K562 (cell line): ENCODE data around the gene AHCYL2. TPM values are rescaled to one million over a fixed set of nuclear protein-coding genes. Genes with fewer than 3 reads are reported as not detected.

Experiments used
- ATAC-seq: fragments of 200-7000 bp; cut with Tn5 transposase; 3 replicates; pipeline ENCODE4 v1.9.1; 2020; ENCODE audit warnings: moderate library complexity
- BruUV-seq: library from RNA; stranded (reverse); fragments of 400-500 nt; replicated peaks from 2 replicates; lab custom pipeline; 2021; lab: Mats Ljungman, UMichigan
- CTCF ChIA-PET: fragments of 300-600 bp; formaldehyde crosslinking; extraction: SDS; loops from one replicate; lab custom pipeline; 2021; ENCODE audit warnings: low intra/inter-chr PET ratio; lab: Yijun Ruan, JAX
- POLR2A ChIA-PET: fragments of 300-600, 350-650 bp; sonication (Branson Sonifier 250); formaldehyde crosslinking; extraction: SDS; loops from one replicate; lab custom pipeline; 2021; ENCODE audit warnings: antibody characterized with exemption, inconsistent platforms; lab: Yijun Ruan, JAX
- DNase-seq, 4 experiments: peaks; one replicate each; pipeline versions ENCODE4 v3.0.0 to v3.0.0-alpha.2; 2011 to 2018; ENCODE audit warnings: low spot score in 3 of 4, mixed read lengths in 3 of 4; ENCODE audit errors: extremely low read depth in 1 of 4
- FAIRE-seq: peaks from 2 replicates; lab custom pipeline; 2011; peaks lifted over from hg19 to GRCh38; lab: Jason Lieb, UNC
- H2AFZ ChIP-seq: 2 replicates; pipeline ENCODE4 v1.6.0; 2011; ENCODE audit warnings: low read depth, low read length, control low read depth, inconsistent platforms
- H3K27ac ChIP-seq: fragments of 200-600 bp; 3 replicates; pipeline ENCODE4 v1.8.0; 2011; ENCODE audit warnings: low read depth, mild to moderate bottlenecking, control low read depth, inconsistent platforms, low read length, moderate library complexity, mixed read lengths; ENCODE audit errors: extremely low read depth
- H3K27me3 ChIP-seq, 2 experiments: fragments of 300-600 bp in 1 of 2; 2 replicates in 1 of 2; 3 replicates in 1 of 2; pipeline versions ENCODE4 v1.6.0 to v1.8.0; 2011; ENCODE audit warnings: inconsistent platforms in 2 of 2, low read length in 2 of 2, mild to moderate bottlenecking in 1 of 2, mixed read lengths in 1 of 2, moderate library complexity in 1 of 2; ENCODE audit not compliant: control insufficient read depth in 2 of 2, insufficient read depth in 2 of 2
- H3K36me3 ChIP-seq: fragments of 300-600 bp; 3 replicates; pipeline ENCODE4 v1.8.0; 2011; ENCODE audit warnings: mild to moderate bottlenecking, low read length, inconsistent platforms; ENCODE audit not compliant: control insufficient read depth, insufficient read depth
- H3K4me1 ChIP-seq, 2 experiments: fragments of 200-600 bp in 1 of 2; replicated peaks in 1 of 2; 2 replicates in 1 of 2; 3 replicates in 1 of 2; pipeline versions ENCODE4 v1.5.1 to v1.8.0; 2011; ENCODE audit warnings: inconsistent platforms in 2 of 2, low read length in 2 of 2, mild to moderate bottlenecking in 1 of 2, mixed read lengths in 1 of 2, moderate library complexity in 1 of 2; ENCODE audit not compliant: control insufficient read depth in 2 of 2, insufficient read depth in 2 of 2
- H3K4me2 ChIP-seq: 2 replicates; pipeline ENCODE4 v1.6.1; 2011; ENCODE audit warnings: low read length, control low read depth, inconsistent platforms, mixed read lengths; ENCODE audit not compliant: insufficient read depth
- H3K4me3 ChIP-seq: fragments of 200-600 bp; sonication (generic), shearing (Covaris generic); 2 replicates; pipeline ENCODE4 v1.5.1; 2016; ENCODE audit warnings: control low read depth, inconsistent platforms
- H3K79me2 ChIP-seq: fragments of 200-600 bp; 3 replicates; pipeline ENCODE4 v1.8.0; 2011; ENCODE audit warnings: low read length, inconsistent platforms; ENCODE audit not compliant: control insufficient read depth, insufficient read depth
- H3K9ac ChIP-seq, 2 experiments: 2 replicates each; pipeline versions ENCODE4 v1.6.0 to v1.6.1; 2011; ENCODE audit warnings: low read depth in 2 of 2, low read length in 2 of 2, control low read depth in 1 of 2, inconsistent platforms in 1 of 2, mild to moderate bottlenecking in 1 of 2, mixed read lengths in 1 of 2; ENCODE audit not compliant: insufficient read depth in 1 of 2
- H3K9me1 ChIP-seq: one replicate; pipeline ENCODE4 v1.6.0; 2011; ENCODE audit warnings: inconsistent platforms, mild to moderate bottlenecking, low read length, moderate library complexity; ENCODE audit not compliant: control insufficient read depth, insufficient read depth
- H3K9me3 ChIP-seq: replicated peaks from 2 replicates; pipeline ENCODE4 v1.5.1; 2011; ENCODE audit warnings: low read depth, low read length, inconsistent platforms; ENCODE audit not compliant: control insufficient read depth, insufficient read depth
- H4K20me1 ChIP-seq: replicated peaks from 2 replicates; pipeline ENCODE4 v1.6.1; 2011; ENCODE audit warnings: low read length, inconsistent platforms, mixed read lengths; ENCODE audit not compliant: control insufficient read depth, insufficient read depth
- BRCA1 ChIP-seq, 2 experiments: fragments of 450-650 bp in 1 of 2; sonication (generic) in 1 of 2; formaldehyde crosslinking in 1 of 2; IDR thresholded peaks; 2 replicates each; pipeline versions ENCODE4 v1.5.0 to v1.6.1; 2017 to 2020; ENCODE audit warnings: mild to moderate bottlenecking in 1 of 2, missing genetic modification reagents in 1 of 2
- KAT7 ChIP-seq: sonication (generic); formaldehyde crosslinking; IDR thresholded peaks from 2 replicates; pipeline ENCODE4 v1.8.0; 2022; ENCODE audit warnings: missing genetic modification reagents, mild to moderate bottlenecking, borderline replicate concordance
- KDM5B ChIP-seq: fragments of 200-600 bp; sonication (generic); IDR thresholded peaks from 2 replicates; pipeline ENCODE4 v1.6.1; 2012; ENCODE audit warnings: low read depth, mild to moderate bottlenecking, moderate library complexity, low read length, control low read depth, inconsistent platforms; ENCODE audit not compliant: insufficient replicate concordance
- MAX ChIP-seq: sonication (generic); formaldehyde crosslinking; IDR thresholded peaks from 2 replicates; pipeline ENCODE4 v1.9.0; 2022; ENCODE audit warnings: mild to moderate bottlenecking, missing genetic modification reagents
- THAP12 ChIP-seq: fragments of 250-450 bp; sonication (Bioruptor Pico); IDR thresholded peaks from 2 replicates; pipeline ENCODE4 v1.9.0; 2021; ENCODE audit warnings: mild to moderate bottlenecking, inconsistent platforms
- WGBS: fragments of 100-300 bp; shearing (Covaris generic); methylation state at CpG from one replicate; pipeline ENCODE4 v1.1.6; 2016; ENCODE audit warnings: low coverage, mixed read lengths; ENCODE audit not compliant: insufficient coverage; ENCODE audit errors: missing lambda C conversion rate; 5-methylcytosine and 5-hydroxymethylcytosine counted together
- in situ Hi-C: fragments of 300-500 bp; cut with MboI; formaldehyde crosslinking; loops from 4 replicates; pipeline ENCODE4 v1.15.0; 2018; ENCODE audit warnings: inconsistent platforms, mixed read lengths
- intact Hi-C: fragments of 100-400 bp; cut with micrococcal nuclease; formaldehyde crosslinking; loops from 2 replicates; pipeline ENCODE4 v1.14.2; 2022
- polyA plus RNA-seq, 8 experiments: library from polyadenylated mRNA; depleted of rRNA in 4 of 8; stranded (reverse) in 5 of 8; unstranded in 3 of 8; fragments of >200 nt; fragmentation: Nextera tagmentation in 2 of 8; fragmentation: Illumina TruSeq in 1 of 8; extraction: Ambion mirVana in 2 of 8; extraction: Trizol in 1 of 8; gene quantifications; 2 replicates each; pipeline versions ENCODE4 v1.2.1 to v1.2.3, GENCODE V29; 2011 to 2014; ENCODE audit warnings: inconsistent platforms in 1 of 8, missing spikeins in 1 of 8
- total RNA-seq, 7 experiments: library from RNA; depleted of rRNA in 6 of 7; stranded (reverse); fragments of >200 nt in 6 of 7; fragmentation: Illumina TruSeq in 2 of 7; extraction: Trizol in 2 of 7; gene quantifications; 2 replicates each; pipeline versions ENCODE4 v1.2.1 to v1.2.3, GENCODE V29; 2011 to 2021; ENCODE audit warnings: low replicate concordance in 1 of 7

The AHCYL2 gene
- total and polyA plus RNA-seq, 9 of the 15 experiments (the other 6 are each of a cell fraction or from before 2014, with no cell fraction given) = 0.93 to 10.5 (median 5.2) TPM

DNA sequence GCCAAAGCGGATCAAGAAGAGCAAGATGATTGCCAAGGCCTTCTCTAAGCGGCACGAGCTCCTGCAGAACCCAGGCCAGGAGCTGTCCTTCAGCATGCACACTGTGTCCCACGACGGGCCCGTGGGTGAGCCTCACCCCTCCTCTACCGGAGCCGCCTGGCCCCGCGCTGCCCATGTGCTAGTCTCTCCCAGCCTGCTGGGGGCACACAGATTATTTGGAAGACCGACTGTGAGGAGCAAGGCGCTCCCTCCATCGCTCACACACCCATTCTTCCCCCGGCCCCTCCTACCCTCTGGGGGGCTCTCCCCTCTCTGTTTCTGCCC is 13.9 kb upstream of the AHCYL2 start:
- no peak overlapping the region for H3K27ac ChIP-seq
- DNase-seq = no peak
- no peaks in the 10 kb centered on the region for H3K9me3 ChIP-seq
- WGBS = 41% methylated on average over 14 of the region's 14 CpGs
- ATAC-seq = no peak
- no peaks in the 10 kb centered on the region for H3K79me2 ChIP-seq
- no peak overlapping the region for H2AFZ ChIP-seq
- in situ Hi-C loops (no loop called here), intact Hi-C loops (loop anchor here (1.0 to 5.0 kb wide), 5 partner anchors 47 to 784 kb away; no protein-coding TSS in a partner anchor)
- H3K9me1 ChIP-seq = no peaks in the 10 kb centered on the region
- no peak overlapping the region for H3K9ac ChIP-seq
- H4K20me1 ChIP-seq = peaks cover 14% of the 10 kb centered on the region
- peaks cover 47 to 73% of the 10 kb centered on the region in 2 experiments for H3K27me3 ChIP-seq
- no peak overlapping the region for H3K4me2 ChIP-seq
- H3K36me3 ChIP-seq = no peaks in the 10 kb centered on the region
- CTCF ChIA-PET = interaction anchor here (0.6 to 2.4 kb wide), 7 partner anchors 46 to 784 kb away, joined by 3 to 8 read pairs (median 5); no protein-coding TSS in a partner anchor
- TF ChIP-seq MAX (CRISPR knock-in tag) = peak; percentile 14; the same call in 1 of the 2 replicates
- TF ChIP-seq KAT7 (CRISPR knock-in tag) = no peak
- no peak for TF ChIP-seq KDM5B
- 0 out of 2 replicates have a peak, but pooled peaks have one; percentile 9 for TF ChIP-seq THAP12 (CRISPR knock-in tag)
- no peak for TF ChIP-seq BRCA1 (IDR thresholded peaks at IDR 0.05)
- TF ChIP-seq BRCA1 (CRISPR knock-in tag; IDR thresholded peaks at IDR 0.05) = 0 out of 2 replicates have a peak, but pooled peaks have one; percentile 31
- no TSS peak for BruUV-seq
- no peak overlapping the region for H3K4me3 ChIP-seq
- no peak for FAIRE-seq
- POLR2A ChIA-PET = interaction anchor here (1.2 kb wide), 1 partner anchor 18 kb away, joined by 3 read pairs; no protein-coding TSS in a partner anchor
- H3K4me1 ChIP-seq = peaks cover 5 to 7% of the 10 kb centered on the region in 2 experiments; a peak in 3 of 5 replicates
